GM13977 (cell line): ENCODE results near the gene RNF144A.

Experiments
- DNase-seq: peaks from one replicate; pipeline ENCODE4 v3.0.0; 2012; ENCODE audit warnings: low spot score
- CTCF ChIP-seq: IDR thresholded peaks from 2 replicates; pipeline ENCODE4 v1.5.1; 2012; ENCODE audit warnings: mild to moderate bottlenecking, control low read depth; ENCODE audit not compliant: insufficient read depth; ENCODE audit errors: extremely low read depth, missing control alignments
- in situ Hi-C: fragments of 300-500 bp; cut with MboI; formaldehyde crosslinking; loops from one replicate; pipeline ENCODE4 v1.12.0; 2022; ENCODE audit warnings: low sequenced_read_pairs, low pct_unique_long_range_greater_than_20kb, mixed read lengths, inconsistent platforms; ENCODE audit not compliant: unreplicated experiment

The RNF144A gene

GRCh38 chr2:7020939-7021470 lies 103.8 kb downstream of the RNF144A start:
- in situ Hi-C loops: no loop called here
- TF ChIP-seq CTCF: no peak
- no peak for DNase-seq

- in situ Hi-C loops: no loop called here
- DNase-seq: no peak
- no peak for TF ChIP-seq CTCF
These were observed 105.5 kb downstream of the RNF144A start for GRCh38 chr2:7022492-7023385.

- DNase-seq: no peak
- in situ Hi-C loops: no loop called here
- TF ChIP-seq CTCF: no peak
These were observed 106.3 kb downstream of the RNF144A start for GRCh38 chr2:7023542-7023941.

- TF ChIP-seq CTCF: no peak
- in situ Hi-C loops: no loop called here
- no peak for DNase-seq
These were observed 107.0 kb downstream of the RNF144A start for GRCh38 chr2:7024261-7024660.

GRCh38 chr2:7025082-7025481 lies 107.9 kb downstream of the RNF144A start:
- no peak for TF ChIP-seq CTCF
- DNase-seq: no peak
- in situ Hi-C loops: no loop called here

- DNase-seq: no peak
- no peak for TF ChIP-seq CTCF
- in situ Hi-C loops: no loop called here
These were observed 109.5 kb downstream of the RNF144A start for GRCh38 chr2:7026742-7027141.
